ENCODE results near the gene ZNF423.

DNA sequence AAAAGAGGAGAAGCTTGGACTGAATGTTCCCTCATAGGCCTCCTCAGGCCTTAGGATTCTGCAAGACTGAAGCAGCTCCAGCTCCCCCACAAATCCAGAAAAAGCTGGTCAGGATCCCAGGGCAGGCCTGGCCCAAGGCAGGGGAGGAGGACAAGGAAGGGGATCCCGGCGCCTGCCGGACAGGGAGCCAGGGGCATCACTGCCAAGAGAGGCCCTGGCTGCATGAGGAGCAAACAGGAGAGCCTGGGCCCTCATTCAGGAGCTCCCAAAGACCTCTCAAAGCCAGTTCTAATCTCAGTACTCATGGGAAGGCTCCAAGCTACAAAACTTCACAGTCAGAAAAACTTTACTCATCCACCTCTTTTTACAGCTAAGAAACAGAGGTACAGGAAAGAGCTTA, 67.3 kb downstream of the ZNF423 start:
- TF ChIP-seq EZH2 (IDR thresholded peaks at IDR 0.05; ENCODE audit: borderline replicate concordance, insufficient read depth, low read length, poor library complexity, severe bottlenecking) (no peak), RAD21 (conservative IDR thresholded peaks at IDR 0.05) (no peak), TAF1 (IDR thresholded peaks at IDR 0.05; ENCODE audit: low read depth) (no peak), EP300 (conservative IDR thresholded peaks at IDR 0.05; ENCODE audit: poor library complexity, severe bottlenecking) (no peak), SMC3 (conservative IDR thresholded peaks at IDR 0.05; ENCODE audit: poor library complexity) (no peak), POLR2AphosphoS5 (IDR thresholded peaks at IDR 0.05) (no peak), MXI1 (conservative IDR thresholded peaks at IDR 0.05; ENCODE audit: poor library complexity, severe bottlenecking) (no peak)
- TF ChIP-seq, protein P1, sequence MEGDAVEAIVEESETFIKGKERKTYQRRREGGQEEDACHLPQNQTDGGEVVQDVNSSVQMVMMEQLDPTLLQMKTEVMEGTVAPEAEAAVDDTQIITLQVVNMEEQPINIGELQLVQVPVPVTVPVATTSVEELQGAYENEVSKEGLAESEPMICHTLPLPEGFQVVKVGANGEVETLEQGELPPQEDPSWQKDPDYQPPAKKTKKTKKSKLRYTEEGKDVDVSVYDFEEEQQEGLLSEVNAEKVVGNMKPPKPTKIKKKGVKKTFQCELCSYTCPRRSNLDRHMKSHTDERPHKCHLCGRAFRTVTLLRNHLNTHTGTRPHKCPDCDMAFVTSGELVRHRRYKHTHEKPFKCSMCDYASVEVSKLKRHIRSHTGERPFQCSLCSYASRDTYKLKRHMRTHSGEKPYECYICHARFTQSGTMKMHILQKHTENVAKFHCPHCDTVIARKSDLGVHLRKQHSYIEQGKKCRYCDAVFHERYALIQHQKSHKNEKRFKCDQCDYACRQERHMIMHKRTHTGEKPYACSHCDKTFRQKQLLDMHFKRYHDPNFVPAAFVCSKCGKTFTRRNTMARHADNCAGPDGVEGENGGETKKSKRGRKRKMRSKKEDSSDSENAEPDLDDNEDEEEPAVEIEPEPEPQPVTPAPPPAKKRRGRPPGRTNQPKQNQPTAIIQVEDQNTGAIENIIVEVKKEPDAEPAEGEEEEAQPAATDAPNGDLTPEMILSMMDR (IDR thresholded peaks at IDR 0.05; ENCODE audit: poor library complexity, severe bottlenecking), result no peak
- TF ChIP-seq, protein P2, sequence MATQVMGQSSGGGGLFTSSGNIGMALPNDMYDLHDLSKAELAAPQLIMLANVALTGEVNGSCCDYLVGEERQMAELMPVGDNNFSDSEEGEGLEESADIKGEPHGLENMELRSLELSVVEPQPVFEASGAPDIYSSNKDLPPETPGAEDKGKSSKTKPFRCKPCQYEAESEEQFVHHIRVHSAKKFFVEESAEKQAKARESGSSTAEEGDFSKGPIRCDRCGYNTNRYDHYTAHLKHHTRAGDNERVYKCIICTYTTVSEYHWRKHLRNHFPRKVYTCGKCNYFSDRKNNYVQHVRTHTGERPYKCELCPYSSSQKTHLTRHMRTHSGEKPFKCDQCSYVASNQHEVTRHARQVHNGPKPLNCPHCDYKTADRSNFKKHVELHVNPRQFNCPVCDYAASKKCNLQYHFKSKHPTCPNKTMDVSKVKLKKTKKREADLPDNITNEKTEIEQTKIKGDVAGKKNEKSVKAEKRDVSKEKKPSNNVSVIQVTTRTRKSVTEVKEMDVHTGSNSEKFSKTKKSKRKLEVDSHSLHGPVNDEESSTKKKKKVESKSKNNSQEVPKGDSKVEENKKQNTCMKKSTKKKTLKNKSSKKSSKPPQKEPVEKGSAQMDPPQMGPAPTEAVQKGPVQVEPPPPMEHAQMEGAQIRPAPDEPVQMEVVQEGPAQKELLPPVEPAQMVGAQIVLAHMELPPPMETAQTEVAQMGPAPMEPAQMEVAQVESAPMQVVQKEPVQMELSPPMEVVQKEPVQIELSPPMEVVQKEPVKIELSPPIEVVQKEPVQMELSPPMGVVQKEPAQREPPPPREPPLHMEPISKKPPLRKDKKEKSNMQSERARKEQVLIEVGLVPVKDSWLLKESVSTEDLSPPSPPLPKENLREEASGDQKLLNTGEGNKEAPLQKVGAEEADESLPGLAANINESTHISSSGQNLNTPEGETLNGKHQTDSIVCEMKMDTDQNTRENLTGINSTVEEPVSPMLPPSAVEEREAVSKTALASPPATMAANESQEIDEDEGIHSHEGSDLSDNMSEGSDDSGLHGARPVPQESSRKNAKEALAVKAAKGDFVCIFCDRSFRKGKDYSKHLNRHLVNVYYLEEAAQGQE (IDR thresholded peaks at IDR 0.05; ENCODE audit: borderline replicate concordance), result no peak
